ENCODE results near the gene MYBPC3. TPM values are rescaled to one million over a fixed set of nuclear protein-coding genes. Genes with fewer than 3 reads are reported as not detected.

MYBPC3 gene
- polyA plus RNA-seq, 2 donors, result 0.04 to 0.08 TPM

- Histone ChIP-seq H3K9me3 (ENCODE audit: control insufficient read depth in 2 of 2, insufficient read depth in 1 of 2, low read depth in 1 of 2, low read length in 1 of 2) (no peaks in the 10 kb centered on the region), H3K27ac (ENCODE audit: low read depth in 2 of 2, low read length in 1 of 2) (no peak overlapping the region), H3K4me3 (ENCODE audit: low read depth in 1 of 2, low read length in 2 of 2) (no peak overlapping the region), H3K36me3 (ENCODE audit: control insufficient read depth in 2 of 2, insufficient read depth in 2 of 2, low read length in 1 of 2) (no peaks in the 10 kb centered on the region), H3K27me3 (ENCODE audit: control insufficient read depth in 1 of 2, insufficient read depth in 2 of 2, low read length in 2 of 2) (no peaks in the 10 kb centered on the region), H3K4me1 (ENCODE audit: control insufficient read depth in 2 of 2, insufficient read depth in 2 of 2, low read length in 1 of 2) (peaks cover 1 to 12% of the 10 kb centered on the region in 2 donors)
- 95 to 97% methylated on average over 4 of the region's 4 CpGs for WGBS, 2 donors
Observed at GRCh38 chr11:47384498-47384897, 32.0 kb upstream of the MYBPC3 start.

DNA sequence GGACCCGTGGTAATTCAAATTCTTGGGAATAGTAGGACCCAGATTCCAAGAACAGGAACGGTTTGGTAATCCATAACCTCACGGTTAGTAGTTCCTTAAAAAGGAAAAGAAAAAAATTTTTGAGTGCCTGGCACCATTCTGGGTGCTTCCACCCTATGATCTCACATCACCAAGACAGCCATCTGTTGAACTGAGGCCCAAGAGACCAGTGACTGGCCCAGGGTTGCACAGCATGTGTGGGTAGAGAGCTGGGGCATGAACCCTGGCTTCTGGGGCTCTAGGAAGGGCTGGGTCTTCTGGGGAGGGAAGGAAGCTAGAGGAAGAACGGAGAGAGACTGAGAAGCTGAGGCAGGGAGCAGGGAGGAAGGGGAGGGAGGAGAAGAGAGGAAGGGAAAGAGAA lies 30.6 kb upstream of the MYBPC3 start:
- H3K4me1 ChIP-seq (ENCODE audit: control insufficient read depth in 2 of 2, insufficient read depth in 2 of 2, low read length in 1 of 2), result peaks cover 0 to 4% of the 10 kb centered on the region in 2 donors
- no peak overlapping the region for H3K27ac ChIP-seq (ENCODE audit: low read depth in 2 of 2, low read length in 1 of 2)
- WGBS, 2 donors, result 66 to 75% methylated on average over 4 of the region's 4 CpGs
- H3K36me3 ChIP-seq (ENCODE audit: control insufficient read depth in 2 of 2, insufficient read depth in 2 of 2, low read length in 1 of 2), result no peaks in the 10 kb centered on the region
- H3K4me3 ChIP-seq (ENCODE audit: low read depth in 1 of 2, low read length in 2 of 2), result no peak overlapping the region
- no peaks in the 10 kb centered on the region for H3K27me3 ChIP-seq (ENCODE audit: control insufficient read depth in 1 of 2, insufficient read depth in 2 of 2, low read length in 2 of 2)
- no peaks in the 10 kb centered on the region for H3K9me3 ChIP-seq (ENCODE audit: control insufficient read depth in 2 of 2, insufficient read depth in 1 of 2, low read depth in 1 of 2, low read length in 1 of 2)

- peaks cover 3 to 7% of the 10 kb centered on the region in 2 donors for H3K4me1 ChIP-seq (ENCODE audit: control insufficient read depth in 2 of 2, insufficient read depth in 2 of 2, low read length in 1 of 2)
- no peak overlapping the region for H3K27ac ChIP-seq (ENCODE audit: low read depth in 2 of 2, low read length in 1 of 2)
- 95 to 100% methylated on average over 2 of the region's 2 CpGs for WGBS, 2 donors
- no peak overlapping the region for H3K4me3 ChIP-seq (ENCODE audit: low read depth in 1 of 2, low read length in 2 of 2)
- H3K27me3 ChIP-seq (ENCODE audit: control insufficient read depth in 1 of 2, insufficient read depth in 2 of 2, low read length in 2 of 2), result no peaks in the 10 kb centered on the region
- H3K36me3 ChIP-seq (ENCODE audit: control insufficient read depth in 2 of 2, insufficient read depth in 2 of 2, low read length in 1 of 2), result no peaks in the 10 kb centered on the region
- no peaks in the 10 kb centered on the region for H3K9me3 ChIP-seq (ENCODE audit: control insufficient read depth in 2 of 2, insufficient read depth in 1 of 2, low read depth in 1 of 2, low read length in 1 of 2)
Observed at GRCh38 chr11:47380078-47380477, 27.6 kb upstream of the MYBPC3 start.

- H3K4me1 ChIP-seq (ENCODE audit: control insufficient read depth in 2 of 2, insufficient read depth in 2 of 2, low read length in 1 of 2), result peaks cover 3 to 7% of the 10 kb centered on the region in 2 donors
- WGBS, 2 donors, result 82 to 89% methylated on average over 2 of the region's 2 CpGs
- no peaks in the 10 kb centered on the region for H3K27me3 ChIP-seq (ENCODE audit: control insufficient read depth in 1 of 2, insufficient read depth in 2 of 2, low read length in 2 of 2)
- H3K4me3 ChIP-seq (ENCODE audit: low read depth in 1 of 2, low read length in 2 of 2), result no peak overlapping the region
- no peak overlapping the region for H3K27ac ChIP-seq (ENCODE audit: low read depth in 2 of 2, low read length in 1 of 2)
- H3K36me3 ChIP-seq (ENCODE audit: control insufficient read depth in 2 of 2, insufficient read depth in 2 of 2, low read length in 1 of 2), result no peaks in the 10 kb centered on the region
- no peaks in the 10 kb centered on the region for H3K9me3 ChIP-seq (ENCODE audit: control insufficient read depth in 2 of 2, insufficient read depth in 1 of 2, low read depth in 1 of 2, low read length in 1 of 2)
Observed at GRCh38 chr11:47379317-47379716, 26.8 kb upstream of the MYBPC3 start.

DNA sequence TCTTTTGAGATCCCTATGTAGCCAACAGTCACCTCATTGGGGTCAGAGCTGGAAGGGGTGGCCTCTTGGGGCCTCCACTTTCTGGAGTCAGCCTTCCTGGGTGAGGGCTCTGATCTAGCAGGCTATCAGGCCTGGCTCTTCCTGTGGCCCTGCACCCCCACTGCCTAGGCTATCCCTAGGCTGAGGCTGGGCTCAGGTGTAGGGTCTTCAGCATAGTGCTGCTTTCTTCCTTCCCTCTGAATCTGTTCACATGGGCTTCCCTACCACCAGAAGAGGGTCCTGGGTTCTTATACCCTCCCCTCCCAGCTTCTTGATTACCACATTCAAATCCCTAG lies 26.3 kb upstream of the MYBPC3 start:
- Histone ChIP-seq H3K36me3 (ENCODE audit: control insufficient read depth in 2 of 2, insufficient read depth in 2 of 2, low read length in 1 of 2) (no peaks in the 10 kb centered on the region), H3K27ac (ENCODE audit: low read depth in 2 of 2, low read length in 1 of 2) (no peak overlapping the region), H3K27me3 (ENCODE audit: control insufficient read depth in 1 of 2, insufficient read depth in 2 of 2, low read length in 2 of 2) (no peaks in the 10 kb centered on the region), H3K4me3 (ENCODE audit: low read depth in 1 of 2, low read length in 2 of 2) (no peak overlapping the region), H3K9me3 (ENCODE audit: control insufficient read depth in 2 of 2, insufficient read depth in 1 of 2, low read depth in 1 of 2, low read length in 1 of 2) (no peaks in the 10 kb centered on the region), H3K4me1 (ENCODE audit: control insufficient read depth in 2 of 2, insufficient read depth in 2 of 2, low read length in 1 of 2) (peaks cover 3 to 7% of the 10 kb centered on the region in 2 donors)

GRCh38 chr11:47378010-47378835 lies 25.7 kb upstream of the MYBPC3 start, which contains the start of gene SPI1:
Gene SPI1 (minus strand): TSS chr11:47378547. CDS start chr11:47378353, 194 bp downstream.
- H3K27ac ChIP-seq (ENCODE audit: low read depth in 2 of 2, low read length in 1 of 2), result peak within 1 kb of the TSS in 1 of 2 donors; percentile 9

GRCh38 chr11:47377571-47378009 lies 25.1 kb upstream of the MYBPC3 start:
- 68 to 74% methylated on average over 5 of the region's 5 CpGs for WGBS, 2 donors
- no peak overlapping the region for H3K27ac ChIP-seq (ENCODE audit: low read depth in 2 of 2, low read length in 1 of 2)
- no peaks in the 10 kb centered on the region for H3K27me3 ChIP-seq (ENCODE audit: control insufficient read depth in 1 of 2, insufficient read depth in 2 of 2, low read length in 2 of 2)
- no peaks in the 10 kb centered on the region for H3K36me3 ChIP-seq (ENCODE audit: control insufficient read depth in 2 of 2, insufficient read depth in 2 of 2, low read length in 1 of 2)
- no peaks in the 10 kb centered on the region for H3K9me3 ChIP-seq (ENCODE audit: control insufficient read depth in 2 of 2, insufficient read depth in 1 of 2, low read depth in 1 of 2, low read length in 1 of 2)
- H3K4me1 ChIP-seq (ENCODE audit: control insufficient read depth in 2 of 2, insufficient read depth in 2 of 2, low read length in 1 of 2), result peaks cover 3 to 7% of the 10 kb centered on the region in 2 donors
- H3K4me3 ChIP-seq (ENCODE audit: low read depth in 1 of 2, low read length in 2 of 2), result peak overlapping the region in 1 of 2 donors; percentile 37

More at GRCh38 chr11:47378010-47378835, 25.7 kb upstream of the MYBPC3 start, which contains the start of gene SPI1:
- Histone ChIP-seq H3K4me3 (ENCODE audit: low read depth in 1 of 2, low read length in 2 of 2) (peak within 1 kb of the TSS in 1 of 2 donors; percentile 37), H3K27me3 (ENCODE audit: control insufficient read depth in 1 of 2, insufficient read depth in 2 of 2, low read length in 2 of 2) (no peaks in the 10 kb centered on the region), H3K9me3 (ENCODE audit: control insufficient read depth in 2 of 2, insufficient read depth in 1 of 2, low read depth in 1 of 2, low read length in 1 of 2) (no peaks in the 10 kb centered on the region), H3K36me3 (ENCODE audit: control insufficient read depth in 2 of 2, insufficient read depth in 2 of 2, low read length in 1 of 2) (no peaks in the 10 kb centered on the region), H3K4me1 (ENCODE audit: control insufficient read depth in 2 of 2, insufficient read depth in 2 of 2, low read length in 1 of 2) (peaks cover 3 to 7% of the 10 kb centered on the region in 2 donors)
- WGBS, 2 donors, result 78 to 79% methylated on average over 31 of the region's 31 CpGs

DNA sequence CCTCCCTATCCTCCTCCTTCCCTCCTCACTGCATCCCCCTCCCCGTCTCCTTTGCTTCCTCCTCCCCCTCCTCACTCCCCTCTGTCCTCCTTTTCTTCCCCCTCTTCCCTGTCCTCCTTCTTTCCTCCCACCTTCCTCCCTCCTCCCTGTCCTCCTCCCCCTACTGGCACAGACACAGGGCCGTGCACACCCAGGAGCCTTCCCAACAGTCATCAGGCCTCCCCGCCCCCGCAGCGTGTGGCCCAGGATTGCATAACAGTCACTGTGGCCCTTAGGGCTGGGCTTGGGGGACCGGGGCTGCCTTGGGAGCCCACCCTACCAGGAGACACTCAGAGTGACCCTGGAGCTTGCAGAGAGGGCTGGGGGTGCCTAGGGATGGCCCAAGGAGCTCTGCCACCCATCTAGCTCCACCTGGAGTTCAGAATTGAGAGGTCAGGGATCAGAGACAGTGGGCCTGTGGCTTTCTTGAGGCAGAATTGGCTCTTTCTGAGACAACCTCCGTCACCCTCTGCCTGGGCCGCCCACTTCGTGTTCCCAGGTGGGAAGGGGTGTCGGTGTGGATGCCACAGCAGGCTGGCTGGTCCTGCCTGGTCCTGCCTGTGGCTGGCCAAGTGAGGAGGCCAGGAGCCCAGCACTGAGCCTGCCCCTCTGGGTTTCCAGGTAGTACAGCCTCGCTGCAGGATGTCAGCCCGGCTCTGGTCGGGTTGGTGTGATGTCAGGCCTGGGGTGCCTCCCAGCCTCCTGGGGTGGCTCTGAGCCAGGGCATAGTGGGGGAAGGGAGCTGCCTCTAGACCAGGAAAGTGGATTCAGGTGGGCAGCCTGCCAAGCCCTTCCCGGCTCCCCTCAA lies 24.2 kb upstream of the MYBPC3 start:
- 45 to 50% methylated on average over 14 of the region's 14 CpGs for WGBS, 2 donors
- Histone ChIP-seq H3K4me1 (ENCODE audit: control insufficient read depth in 2 of 2, insufficient read depth in 2 of 2, low read length in 1 of 2) (peaks cover 3 to 7% of the 10 kb centered on the region in 2 donors), H3K27ac (ENCODE audit: low read depth in 2 of 2, low read length in 1 of 2) (peak overlapping the region in 1 of 2 donors; percentile 38), H3K9me3 (ENCODE audit: control insufficient read depth in 2 of 2, insufficient read depth in 1 of 2, low read depth in 1 of 2, low read length in 1 of 2) (no peaks in the 10 kb centered on the region), H3K4me3 (ENCODE audit: low read depth in 1 of 2, low read length in 2 of 2) (peak overlapping the region in 1 of 2 donors; percentile 37), H3K36me3 (ENCODE audit: control insufficient read depth in 2 of 2, insufficient read depth in 2 of 2, low read length in 1 of 2) (no peaks in the 10 kb centered on the region), H3K27me3 (ENCODE audit: control insufficient read depth in 1 of 2, insufficient read depth in 2 of 2, low read length in 2 of 2) (no peaks in the 10 kb centered on the region)

GRCh38 chr11:47376107-47376524 lies 23.6 kb upstream of the MYBPC3 start:
- no peaks in the 10 kb centered on the region for H3K9me3 ChIP-seq (ENCODE audit: control insufficient read depth in 2 of 2, insufficient read depth in 1 of 2, low read depth in 1 of 2, low read length in 1 of 2)
- H3K4me1 ChIP-seq (ENCODE audit: control insufficient read depth in 2 of 2, insufficient read depth in 2 of 2, low read length in 1 of 2), result peaks cover 3 to 7% of the 10 kb centered on the region in 2 donors
- no peaks in the 10 kb centered on the region for H3K27me3 ChIP-seq (ENCODE audit: control insufficient read depth in 1 of 2, insufficient read depth in 2 of 2, low read length in 2 of 2)
- no peaks in the 10 kb centered on the region for H3K36me3 ChIP-seq (ENCODE audit: control insufficient read depth in 2 of 2, insufficient read depth in 2 of 2, low read length in 1 of 2)
- H3K27ac ChIP-seq (ENCODE audit: low read depth in 2 of 2, low read length in 1 of 2), result no peak overlapping the region
- no peak overlapping the region for H3K4me3 ChIP-seq (ENCODE audit: low read depth in 1 of 2, low read length in 2 of 2)
- 76 to 80% methylated on average over 8 of the region's 8 CpGs for WGBS, 2 donors
